GM19025 (cell line): ENCODE data around the gene MATCAP1.

Experiments used
- ATAC-seq: cut with Tn5 transposase; IDR thresholded peaks from one replicate; pipeline ENCODE4 v1.9.1; 2021; ENCODE audit warnings: mild to moderate bottlenecking, low read depth, moderate library complexity; ENCODE audit not compliant: unreplicated experiment

Gene MATCAP1

GRCh38 chr16:67208154-67208896 is 24.6 kb upstream of the MATCAP1 start:
- no peak for ATAC-seq

GRCh38 chr16:67207249-67208091 is 23.7 kb upstream of the MATCAP1 start:
- no peak for ATAC-seq

DNA sequence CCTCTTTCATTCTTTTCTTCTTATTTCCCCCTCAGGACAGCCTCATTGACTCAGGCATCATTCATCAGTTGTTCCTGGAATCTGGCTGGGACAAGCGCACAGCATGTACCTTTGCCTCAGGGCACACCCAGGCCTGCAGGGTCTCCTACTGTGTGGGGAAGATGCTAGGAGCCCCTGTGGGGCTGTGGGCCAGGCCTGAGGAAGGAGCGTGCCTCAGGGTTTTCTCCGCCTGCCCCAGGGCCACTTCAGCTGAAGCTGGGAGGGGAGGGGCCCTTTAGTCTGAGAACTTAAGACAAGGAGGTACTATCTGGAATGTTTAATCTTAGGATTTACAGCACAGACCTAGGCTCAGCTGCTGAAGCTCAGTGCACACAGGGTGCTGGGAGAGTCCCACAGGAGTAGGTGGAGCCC is 23.1 kb upstream of the MATCAP1 start:
- ATAC-seq, result no peak

DNA sequence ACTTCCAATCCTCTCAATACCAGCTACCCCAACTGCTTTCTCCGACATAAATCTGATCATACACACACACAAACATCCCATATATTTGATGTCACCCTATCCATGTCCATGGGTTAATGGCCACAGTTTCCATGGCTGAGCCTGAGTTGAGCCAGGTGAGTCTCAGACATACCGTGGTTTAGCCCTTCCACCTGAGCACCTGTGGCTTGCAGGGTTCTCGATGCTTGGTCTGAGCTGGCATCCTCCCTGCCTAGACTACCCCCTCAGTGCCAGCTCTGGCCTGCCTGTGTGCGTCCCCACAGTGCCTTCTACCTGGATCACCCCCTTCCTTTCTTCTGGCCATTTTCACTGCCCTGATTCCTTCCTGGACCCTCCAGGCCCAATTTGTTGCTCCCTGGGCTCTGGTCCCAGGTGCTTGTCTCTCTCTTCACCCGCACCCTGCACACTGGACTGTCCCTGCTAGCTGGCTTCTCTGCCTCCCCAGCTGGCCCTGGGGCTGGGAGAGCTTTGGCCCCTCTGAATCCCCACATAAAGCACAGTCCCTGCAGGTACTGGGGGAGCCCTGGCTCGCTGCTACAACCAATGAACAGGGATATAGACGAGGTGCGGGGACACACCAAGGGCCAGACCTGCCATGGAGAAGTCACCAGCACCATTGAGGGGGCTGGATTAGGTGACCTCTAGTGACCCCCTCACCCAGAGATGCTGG is 22.5 kb upstream of the MATCAP1 start:
- ATAC-seq, result no peak

GRCh38 chr16:67204076-67204475 is 20.3 kb upstream of the MATCAP1 start:
- no peak for ATAC-seq

GRCh38 chr16:67202956-67203493 is 19.3 kb upstream of the MATCAP1 start:
- ATAC-seq, result no peak

DNA sequence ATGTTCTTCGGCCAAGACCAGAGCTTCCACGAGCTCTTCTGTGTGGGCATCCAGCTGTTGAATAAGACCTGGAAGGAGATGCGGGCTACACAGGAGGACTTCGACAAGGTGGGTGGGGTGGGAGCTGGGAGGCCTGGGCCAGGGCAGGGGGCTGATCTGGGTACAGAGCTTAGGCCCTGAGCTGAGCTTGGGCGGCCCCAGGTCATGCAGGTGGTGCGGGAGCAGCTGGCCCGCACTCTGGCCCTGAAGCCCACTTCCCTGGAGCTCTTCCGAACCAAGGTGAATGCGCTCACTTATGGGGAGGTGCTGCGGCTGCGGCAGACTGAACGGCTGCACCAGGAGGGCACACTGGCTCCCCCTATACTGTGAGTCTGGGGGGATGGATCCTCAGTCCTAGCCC is 18.7 kb upstream of the MATCAP1 start:
- ATAC-seq, result no peak

DNA sequence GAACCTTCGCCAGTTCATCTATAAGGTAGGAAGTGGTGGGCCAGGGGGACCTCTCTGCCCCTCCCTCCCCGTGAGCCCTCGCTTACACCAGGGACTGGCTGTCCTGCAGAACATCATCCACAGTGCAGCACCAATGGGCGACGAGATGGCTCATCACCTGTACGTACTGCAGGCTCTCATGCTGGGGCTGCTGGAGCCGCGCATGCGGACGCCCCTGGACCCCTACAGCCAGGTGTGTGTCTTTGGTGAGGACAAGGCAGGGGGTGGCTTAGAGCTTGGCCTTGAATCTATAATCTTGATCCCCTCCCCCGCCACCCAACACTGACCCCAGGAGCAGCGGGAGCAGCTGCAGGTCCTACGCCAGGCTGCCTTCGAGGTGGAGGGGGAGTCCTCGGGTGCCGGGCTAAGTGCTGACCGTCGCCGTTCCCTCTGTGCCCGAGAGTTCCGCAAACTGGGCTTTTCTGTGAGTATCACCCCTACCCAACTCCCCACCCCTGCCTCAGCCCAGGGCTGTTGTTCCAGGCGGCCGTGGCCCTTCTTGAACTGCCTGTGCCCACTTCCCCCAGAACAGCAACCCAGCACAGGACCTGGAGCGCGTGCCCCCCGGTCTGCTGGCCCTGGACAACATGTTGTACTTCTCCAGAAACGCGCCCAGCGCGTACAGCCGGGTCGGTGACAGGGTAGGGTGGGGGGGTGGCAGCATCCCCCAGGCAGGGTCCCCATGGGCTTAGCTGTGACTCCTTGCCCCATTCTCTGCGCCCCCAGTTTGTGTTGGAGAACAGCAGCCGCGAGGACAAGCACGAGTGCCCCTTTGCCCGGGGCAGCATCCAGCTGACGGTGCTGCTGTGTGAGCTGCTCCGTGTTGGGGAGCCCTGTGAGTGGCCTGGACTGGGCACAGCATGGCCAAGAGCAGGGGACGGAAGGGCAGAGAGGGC is 17.9 kb upstream of the MATCAP1 start:
- no peak for ATAC-seq

GRCh38 chr16:67200491-67200890 is 16.7 kb upstream of the MATCAP1 start:
- ATAC-seq, result no peak

GRCh38 chr16:67199808-67200198 is 16.0 kb upstream of the MATCAP1 start:
- no peak for ATAC-seq

- no peak for ATAC-seq
Measured at GRCh38 chr16:67199011-67199807, 15.4 kb upstream of the MATCAP1 start, which contains the start of gene ELMO3. Gene ELMO3 (plus strand): TSS chr16:67199131. CDS start chr16:67199327, 196 bp downstream.

DNA sequence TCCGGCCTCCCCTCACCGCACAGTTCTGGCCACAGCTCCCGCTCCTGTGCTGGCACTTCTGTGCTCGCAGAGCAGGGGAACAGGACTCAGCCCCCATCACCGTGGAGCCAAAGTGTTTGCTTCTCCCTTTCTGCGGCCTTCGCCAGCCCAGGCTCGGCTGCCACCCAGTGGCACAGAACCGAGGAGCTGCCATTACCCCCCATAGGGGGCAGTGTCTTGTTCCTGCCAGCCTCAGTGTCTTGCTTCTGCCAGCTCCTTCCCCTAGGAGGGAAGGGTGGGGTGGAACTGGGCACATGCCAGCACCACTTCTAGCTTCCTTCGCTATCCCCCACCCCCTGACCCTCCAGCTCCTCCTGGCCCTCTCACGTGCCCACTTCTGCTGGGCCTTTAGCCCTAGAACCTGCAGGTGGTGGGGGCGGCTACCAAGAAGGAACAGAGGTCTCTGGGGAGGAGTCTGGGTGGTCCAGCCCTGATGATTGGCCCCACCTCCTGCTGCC is 14.5 kb upstream of the MATCAP1 start:
- ATAC-seq, result no peak

DNA sequence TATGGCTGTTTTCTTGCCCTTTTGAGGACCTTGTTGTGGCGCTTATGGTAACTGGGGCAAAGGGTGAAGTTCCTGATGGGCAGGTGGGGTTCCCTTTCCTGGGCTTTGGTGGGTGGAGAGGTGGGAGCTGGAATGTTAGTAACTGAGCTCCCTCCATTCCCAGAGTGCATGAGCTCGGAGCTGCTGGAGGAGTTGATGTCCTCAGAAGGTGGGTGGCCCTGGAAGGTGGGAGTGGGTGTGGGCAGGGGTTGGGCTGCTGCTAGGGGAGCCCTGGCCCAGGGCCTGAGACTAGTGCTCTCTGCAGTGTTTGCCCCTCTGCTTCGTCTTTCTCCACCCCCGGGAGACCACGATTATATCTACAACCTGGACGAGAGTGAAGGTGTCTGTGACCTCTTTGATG is 13.9 kb upstream of the MATCAP1 start:
- no peak for ATAC-seq

DNA sequence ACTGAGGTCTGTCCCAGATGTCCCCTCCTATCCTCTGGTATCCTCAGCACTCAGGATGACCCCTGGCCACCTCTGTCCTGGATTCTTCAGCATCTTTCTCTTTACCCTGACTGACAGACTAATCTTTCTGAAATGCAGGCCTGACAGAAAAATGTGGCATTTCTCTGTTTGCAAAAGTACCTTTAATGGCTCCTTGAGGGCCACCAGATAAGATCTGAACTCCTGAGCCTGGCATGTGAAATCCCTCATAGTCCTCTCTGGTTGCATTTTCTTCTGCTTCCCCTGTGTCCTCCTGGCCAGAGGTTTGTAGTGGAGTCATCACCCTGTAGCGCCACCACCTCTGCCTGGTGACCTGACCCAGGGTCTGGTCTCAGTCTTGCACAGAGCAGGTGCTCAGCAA is 13.1 kb upstream of the MATCAP1 start:
- no peak for ATAC-seq

- no peak for ATAC-seq
Measured at GRCh38 chr16:67195676-67196075, 11.9 kb upstream of the MATCAP1 start.

- ATAC-seq, result no peak
Measured at GRCh38 chr16:67194260-67194659, 10.5 kb upstream of the MATCAP1 start.

- no peak for ATAC-seq
Measured at GRCh38 chr16:67193536-67193935, 9.8 kb upstream of the MATCAP1 start.

GRCh38 chr16:67192781-67193361 is 9.1 kb upstream of the MATCAP1 start:
- no peak for ATAC-seq
